Measurements from ENCODE around the gene PMM2. TPM values are rescaled to one million over a fixed set of nuclear protein-coding genes. Genes with fewer than 3 reads are reported as not detected.

Gene PMM2
- total RNA-seq, 1 donor from 2014 or later: 22.2 TPM

GRCh38 chr16:8882041-8882617 lies 84.5 kb downstream of the PMM2 start, which contains the start of gene LITAFD:
Gene LITAFD, plus strand, starts transcription at chr16:8882351. Its CDS starts 2,005 bp downstream, at chr16:8884356.
- Mint-ChIP-seq H3K4me3 (no peak within 1 kb of the TSS), H3K4me1 (peaks cover 16% of the 10 kb centered on the region), H3K27ac (peak within 1 kb of the TSS; percentile 42), H3K9me3 (no peaks in the 10 kb centered on the region), H3K27me3 (ENCODE audit: insufficient read depth, low read depth) (peaks cover 9% of the 10 kb centered on the region), H3K36me3 (peaks cover 3% of the 10 kb centered on the region)
- no peak within 1 kb of the TSS for H3K4me2 ChIP-seq
- peaks cover 8% of the 10 kb centered on the region for H3K4me1 ChIP-seq
- no peaks in the 10 kb centered on the region for H3K9me3 ChIP-seq (ENCODE audit: low read depth)
- H3K79me2 ChIP-seq (ENCODE audit: low read depth): no peaks in the 10 kb centered on the region
- H3K27me3 ChIP-seq: no peaks in the 10 kb centered on the region
- no peaks in the 10 kb centered on the region for H3K36me3 ChIP-seq
- H4K20me1 ChIP-seq (ENCODE audit: low read depth): peaks cover 15% of the 10 kb centered on the region
- no peak within 1 kb of the TSS for H2AFZ ChIP-seq (replicated peaks)
- peaks cover 10% of the 10 kb centered on the region for H3F3A ChIP-seq (ENCODE audit: low read depth)
- no peak within 1 kb of the TSS for H3K27ac ChIP-seq
- no peak for DNase-seq (ENCODE audit: low spot score)
- TF ChIP-seq EZH2phosphoT487 (IDR thresholded peaks at IDR 0.05) (no peak), EZH2 (IDR thresholded peaks at IDR 0.05) (no peak), CTCF (IDR thresholded peaks at IDR 0.05) (no peak)
- H3K9ac ChIP-seq: no peak within 1 kb of the TSS
- H3K4me3 ChIP-seq: no peak within 1 kb of the TSS

- no peak overlapping the region for H3K4me3 ChIP-seq
- peaks cover 8% of the 10 kb centered on the region for H3K4me1 ChIP-seq
- no peaks in the 10 kb centered on the region for H3K27me3 ChIP-seq
- peaks cover 6% of the 10 kb centered on the region for H3K36me3 Mint-ChIP-seq
- no peak overlapping the region for H3K27ac ChIP-seq
- peaks cover 10% of the 10 kb centered on the region for H3F3A ChIP-seq (ENCODE audit: low read depth)
- H3K4me2 ChIP-seq: no peak overlapping the region
- H3K27ac Mint-ChIP-seq: peak overlapping the region; percentile 42
- H3K27me3 Mint-ChIP-seq (ENCODE audit: insufficient read depth, low read depth): peaks cover 11% of the 10 kb centered on the region
- H3K36me3 ChIP-seq: no peaks in the 10 kb centered on the region
- no peak for DNase-seq (ENCODE audit: low spot score)
- peaks cover 16% of the 10 kb centered on the region for H3K4me1 Mint-ChIP-seq
- H3K9me3 ChIP-seq (ENCODE audit: low read depth): no peaks in the 10 kb centered on the region
- no peak overlapping the region for H3K9ac ChIP-seq
- no peak overlapping the region for H3K4me3 Mint-ChIP-seq
- no peaks in the 10 kb centered on the region for H3K79me2 ChIP-seq (ENCODE audit: low read depth)
- TF ChIP-seq EZH2phosphoT487 (IDR thresholded peaks at IDR 0.05) (no peak), CTCF (IDR thresholded peaks at IDR 0.05) (no peak), EZH2 (IDR thresholded peaks at IDR 0.05) (no peak)
- H3K9me3 Mint-ChIP-seq: no peaks in the 10 kb centered on the region
- H4K20me1 ChIP-seq (ENCODE audit: low read depth): peaks cover 19% of the 10 kb centered on the region
- no peak overlapping the region for H2AFZ ChIP-seq (replicated peaks)
These were observed 85.2 kb downstream of the PMM2 start for GRCh38 chr16:8882725-8883377.

- Mint-ChIP-seq H3K27me3 (ENCODE audit: insufficient read depth, low read depth) (peaks cover 11% of the 10 kb centered on the region), H3K27ac (peak overlapping the region; percentile 11), H3K36me3 (peaks cover 14% of the 10 kb centered on the region), H3K4me1 (peaks cover 22% of the 10 kb centered on the region), H3K9me3 (no peaks in the 10 kb centered on the region), H3K4me3 (no peak overlapping the region)
- no peaks in the 10 kb centered on the region for H3K36me3 ChIP-seq
- no peak overlapping the region for H3K27ac ChIP-seq
- DNase-seq (ENCODE audit: low spot score): peak; percentile 44
- H2AFZ ChIP-seq (replicated peaks): no peak overlapping the region
- H3K27me3 ChIP-seq: no peaks in the 10 kb centered on the region
- no peaks in the 10 kb centered on the region for H3K79me2 ChIP-seq (ENCODE audit: low read depth)
- peaks cover 21% of the 10 kb centered on the region for H4K20me1 ChIP-seq (ENCODE audit: low read depth)
- TF ChIP-seq CTCF (IDR thresholded peaks at IDR 0.05) (peak; percentile 24), EZH2 (IDR thresholded peaks at IDR 0.05) (no peak)
- H3K4me3 ChIP-seq: no peak overlapping the region
- H3K9ac ChIP-seq: no peak overlapping the region
- H3K4me2 ChIP-seq: no peak overlapping the region
- peaks cover 10% of the 10 kb centered on the region for H3F3A ChIP-seq (ENCODE audit: low read depth)
- no peaks in the 10 kb centered on the region for H3K9me3 ChIP-seq (ENCODE audit: low read depth)
- peaks cover 8% of the 10 kb centered on the region for H3K4me1 ChIP-seq
These were observed 88.3 kb downstream of the PMM2 start for GRCh38 chr16:8885674-8886592.

Data from neural progenitor cell (in vitro differentiated cells).